Kidney glomerular epithelial cell (primary cell): ENCODE measurements around the gene PALLD.
A peak's percentile ranks its signal among the peaks of the same experiment; 100 is the strongest.
"Not testable (repeated sequence)": the region's sequence is repeated elsewhere in the genome, so short reads cannot be mapped to it uniquely, and the experiment has no call there.

Experiments
- DNase-seq: peaks from one replicate; lab custom pipeline; 2025; lab: John Stamatoyannopoulos, UW

PALLD gene

GRCh38 chr4:168708108-168708507 is 211.3 kb downstream of the PALLD start:
- no peak for DNase-seq

- peak; percentile 53 for DNase-seq
Observed at GRCh38 chr4:168710353-168710946, 213.6 kb downstream of the PALLD start.

DNA sequence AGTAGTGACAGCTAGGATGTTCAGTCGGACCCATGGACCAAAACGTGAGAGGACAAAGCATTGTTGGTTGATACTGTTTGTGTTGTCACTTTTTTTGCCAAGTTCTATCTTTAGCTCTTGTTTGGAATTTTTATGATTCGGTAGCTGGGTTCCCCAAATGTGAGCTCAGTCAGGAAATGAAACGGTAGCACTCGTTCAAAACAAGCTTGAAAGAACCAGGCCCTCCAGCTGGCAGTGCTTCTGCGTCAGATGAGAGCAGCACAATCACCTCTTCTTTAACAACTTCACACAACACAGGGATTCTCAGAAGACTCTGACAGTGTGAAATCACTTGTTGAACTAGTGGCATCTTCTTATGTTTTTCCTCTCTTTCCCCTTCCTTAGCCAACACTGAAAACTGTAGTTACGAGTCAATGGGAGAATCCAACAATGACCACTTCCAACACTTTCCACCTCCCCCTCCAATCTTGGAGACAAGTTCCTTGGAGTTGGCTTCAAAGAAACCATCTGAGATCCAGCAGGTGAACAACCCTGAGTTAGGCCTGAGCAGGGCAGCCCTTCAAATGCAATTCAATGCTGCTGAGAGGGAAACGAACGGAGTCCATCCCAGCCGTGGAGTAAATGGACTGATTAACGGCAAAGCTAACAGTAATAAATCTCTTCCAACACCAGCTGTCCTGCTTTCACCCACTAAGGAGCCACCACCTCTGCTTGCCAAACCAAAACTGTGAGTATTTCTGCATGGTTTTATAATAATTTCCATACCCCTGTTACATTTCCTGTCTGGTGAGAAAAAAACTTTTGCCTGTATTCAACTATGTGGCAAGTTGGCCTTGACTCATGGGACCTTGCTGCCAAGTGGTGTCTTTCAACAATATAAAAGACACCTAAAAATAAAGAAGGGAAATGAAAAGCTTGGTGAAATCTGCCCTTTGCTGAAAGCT is 214.6 kb downstream of the PALLD start:
- no peak for DNase-seq

GRCh38 chr4:168712316-168712890 is 215.6 kb downstream of the PALLD start:
- no peak for DNase-seq

DNA sequence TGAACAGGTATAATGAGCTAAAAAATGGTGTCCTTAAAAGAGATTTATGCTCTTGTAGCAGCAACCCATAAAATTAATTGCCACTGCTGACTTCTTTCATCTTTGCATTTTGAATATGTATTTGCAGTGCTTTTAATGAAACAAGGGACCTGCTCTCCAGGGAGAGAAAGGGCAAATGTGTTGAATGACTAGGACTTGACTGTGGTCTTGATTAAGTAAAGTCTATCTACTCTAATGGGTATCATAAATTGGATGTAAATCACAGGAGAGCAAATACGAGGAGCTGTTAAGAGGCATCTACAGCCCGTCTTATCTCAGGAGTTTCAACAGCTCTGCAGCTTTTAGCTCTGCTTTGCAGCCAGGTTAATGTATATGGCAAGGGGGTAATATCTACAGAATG is 216.4 kb downstream of the PALLD start:
- DNase-seq = no peak

- no peak for DNase-seq
Observed at GRCh38 chr4:168715896-168716295, 219.0 kb downstream of the PALLD start.

DNA sequence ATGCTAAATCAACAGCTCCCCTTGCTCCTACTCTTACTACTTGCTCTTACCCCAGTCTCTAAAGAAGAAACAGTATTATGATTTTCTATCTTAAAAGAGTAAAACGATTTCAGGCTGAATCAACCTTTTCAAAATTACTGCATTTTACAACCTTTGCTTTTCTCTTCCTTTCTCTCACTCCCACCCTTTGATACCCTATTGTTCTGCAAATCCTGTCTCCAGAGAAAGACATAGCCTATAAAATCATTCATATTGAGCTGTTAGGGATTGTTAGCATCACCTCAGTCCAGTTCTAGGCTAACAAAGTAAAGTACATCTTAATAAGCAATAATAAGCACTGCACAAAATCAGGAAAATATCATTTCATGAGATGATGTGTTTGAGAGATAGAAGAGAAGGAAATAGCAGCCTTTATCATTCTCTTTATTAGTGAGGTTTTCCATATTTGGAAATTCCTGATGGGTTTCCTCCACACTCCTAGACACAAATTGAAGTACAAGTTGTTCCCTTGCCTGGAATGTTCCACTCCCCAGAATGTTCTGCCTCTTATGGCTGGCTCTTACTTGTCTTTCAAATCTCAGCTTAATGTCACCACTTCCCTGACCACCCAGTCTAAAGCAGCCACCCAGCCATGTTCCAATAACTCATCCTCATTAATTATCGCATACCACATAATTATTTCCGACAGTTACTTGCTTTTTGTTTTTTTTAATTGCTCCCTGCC is 219.7 kb downstream of the PALLD start:
- DNase-seq = no peak

- DNase-seq = peak; percentile 80
Observed at GRCh38 chr4:168717847-168718246, 221.0 kb downstream of the PALLD start.

DNA sequence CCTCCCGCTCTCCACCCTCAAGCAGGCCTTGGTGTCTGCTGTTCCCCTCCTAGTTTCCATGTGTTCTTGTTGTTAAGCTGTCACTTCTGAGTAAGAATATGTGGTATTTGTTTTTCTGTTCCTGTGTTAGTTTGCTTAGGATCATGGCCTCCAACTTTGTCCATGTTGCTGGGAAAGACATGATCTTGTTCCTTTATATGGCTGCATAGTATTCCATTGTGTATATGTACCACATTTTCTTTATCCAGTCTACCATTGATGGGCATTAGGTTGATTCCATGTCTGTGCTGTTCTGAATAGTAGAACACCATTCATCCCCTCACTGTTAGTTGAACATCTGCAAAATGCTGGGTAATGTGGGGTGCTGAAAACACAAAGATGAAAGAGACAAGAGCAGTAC is 222.9 kb downstream of the PALLD start:
- no peak for DNase-seq

DNA sequence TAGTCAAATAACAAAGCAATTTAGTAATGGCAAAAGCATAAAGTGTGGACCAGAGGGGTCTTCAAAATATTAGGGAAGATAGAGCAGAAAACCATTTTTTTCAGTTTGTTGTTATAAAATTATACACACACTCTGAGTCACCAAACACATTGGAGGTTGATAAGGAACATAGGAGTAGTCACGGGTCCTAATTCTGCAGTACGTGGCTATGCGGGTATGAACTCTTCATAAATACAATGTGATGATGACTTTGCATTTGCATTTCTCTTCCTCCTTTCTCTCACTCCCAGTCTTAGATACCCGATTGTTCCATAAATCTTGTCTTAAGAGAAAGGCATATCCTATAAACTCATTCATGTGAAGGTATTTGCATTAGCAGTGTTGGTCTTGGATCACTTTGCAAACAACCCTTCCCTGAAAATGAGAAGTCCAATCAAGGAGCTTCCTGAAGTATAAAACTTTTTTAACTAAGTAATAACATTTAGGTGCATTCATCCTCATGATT is 223.6 kb downstream of the PALLD start:
- no peak for DNase-seq

- DNase-seq = no peak
Observed at GRCh38 chr4:168722391-168722790, 225.5 kb downstream of the PALLD start.

- peak; percentile 22 for DNase-seq
Observed at GRCh38 chr4:168723020-168723419, 226.2 kb downstream of the PALLD start.

DNA sequence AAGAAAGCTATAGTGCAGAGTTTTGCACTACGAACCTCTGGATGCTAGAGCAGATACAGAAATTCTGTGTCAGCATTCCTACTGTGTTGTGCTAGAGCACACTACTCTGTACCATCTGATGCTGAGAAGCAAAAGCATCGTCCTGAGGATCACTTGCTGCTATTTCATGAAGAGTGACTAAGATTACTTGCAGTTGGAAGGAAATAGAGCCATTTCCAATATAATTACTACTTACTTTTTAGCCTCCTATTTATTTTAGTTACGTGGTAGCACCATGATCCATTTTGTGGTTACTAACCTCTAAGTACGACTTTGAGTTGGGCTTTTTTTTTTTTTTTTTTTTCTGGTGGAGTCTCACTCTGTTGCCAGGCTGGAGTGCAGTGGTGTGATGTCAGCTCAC is 226.7 kb downstream of the PALLD start:
- DNase-seq = no peak

GRCh38 chr4:168724243-168724642 is 227.4 kb downstream of the PALLD start:
- no peak for DNase-seq

- no peak for DNase-seq
Observed at GRCh38 chr4:168724686-168725411, 228.0 kb downstream of the PALLD start.

DNA sequence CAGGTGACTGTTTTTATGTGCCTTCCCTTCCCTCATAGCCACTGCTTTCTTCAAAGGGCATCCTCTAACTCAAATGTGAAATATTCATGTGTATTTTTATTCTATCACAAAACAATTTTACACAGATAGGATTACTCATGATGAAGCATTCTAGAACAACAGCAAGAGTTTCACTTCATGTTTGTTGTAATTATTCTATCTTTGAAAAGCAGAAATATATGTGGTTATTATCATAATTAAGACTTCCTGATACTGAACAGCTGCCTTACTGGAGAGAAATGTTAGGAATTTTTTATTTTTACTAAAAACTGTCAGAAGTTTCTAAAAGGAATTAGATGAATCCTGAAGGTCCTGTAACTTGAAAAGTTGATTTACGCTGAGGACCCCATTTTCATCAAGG is 229.1 kb downstream of the PALLD start:
- DNase-seq = no peak

DNA sequence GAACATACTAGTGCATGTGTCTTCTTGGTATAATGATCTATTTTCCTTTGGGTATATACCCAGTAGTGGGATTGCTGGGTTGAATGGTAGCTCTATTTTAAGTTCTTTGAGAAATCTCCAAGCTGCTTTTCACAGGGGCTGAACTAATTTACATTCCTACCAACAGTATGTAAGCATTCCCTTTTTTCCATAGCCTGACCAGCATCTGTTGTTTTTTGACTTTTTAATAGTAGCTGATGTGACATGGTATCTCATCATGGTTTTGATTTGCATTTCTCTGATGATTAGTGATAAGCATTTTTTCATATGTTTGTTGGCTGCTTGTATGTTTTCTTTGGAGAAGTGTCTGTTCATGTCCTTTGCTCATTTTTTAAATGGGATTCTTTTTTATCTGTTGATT is 230.3 kb downstream of the PALLD start:
- not testable (repeated sequence) for DNase-seq

DNA sequence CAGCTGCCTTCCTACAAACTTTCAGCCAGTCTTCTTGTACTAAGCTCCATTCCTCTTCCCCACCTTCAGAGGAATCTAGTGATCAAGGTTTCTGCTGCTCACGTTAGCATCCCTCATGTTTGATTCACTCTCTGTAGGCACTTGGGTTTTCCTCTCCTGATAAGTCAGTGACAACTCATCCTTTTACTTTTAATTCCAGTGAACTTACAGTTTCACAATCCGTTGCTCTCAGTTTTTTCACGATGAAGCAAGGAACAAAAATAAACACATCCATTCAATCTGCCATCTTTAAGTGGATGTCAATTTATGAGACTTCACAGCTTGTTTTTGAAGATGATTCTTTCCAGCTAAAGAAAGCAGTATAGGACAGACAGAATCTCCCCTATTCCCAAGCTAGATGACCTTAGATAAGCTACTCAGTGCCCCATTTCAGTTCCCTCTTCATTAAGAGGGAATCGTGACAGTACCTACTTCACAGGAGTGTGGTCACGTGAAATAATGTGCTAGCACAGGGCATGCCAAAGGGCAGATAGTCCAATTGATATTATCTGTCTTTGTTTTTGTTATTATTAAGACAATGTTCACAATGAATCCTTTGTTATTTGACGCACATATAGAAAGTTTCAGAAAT is 234.3 kb downstream of the PALLD start:
- peak; percentile 79 for DNase-seq

DNA sequence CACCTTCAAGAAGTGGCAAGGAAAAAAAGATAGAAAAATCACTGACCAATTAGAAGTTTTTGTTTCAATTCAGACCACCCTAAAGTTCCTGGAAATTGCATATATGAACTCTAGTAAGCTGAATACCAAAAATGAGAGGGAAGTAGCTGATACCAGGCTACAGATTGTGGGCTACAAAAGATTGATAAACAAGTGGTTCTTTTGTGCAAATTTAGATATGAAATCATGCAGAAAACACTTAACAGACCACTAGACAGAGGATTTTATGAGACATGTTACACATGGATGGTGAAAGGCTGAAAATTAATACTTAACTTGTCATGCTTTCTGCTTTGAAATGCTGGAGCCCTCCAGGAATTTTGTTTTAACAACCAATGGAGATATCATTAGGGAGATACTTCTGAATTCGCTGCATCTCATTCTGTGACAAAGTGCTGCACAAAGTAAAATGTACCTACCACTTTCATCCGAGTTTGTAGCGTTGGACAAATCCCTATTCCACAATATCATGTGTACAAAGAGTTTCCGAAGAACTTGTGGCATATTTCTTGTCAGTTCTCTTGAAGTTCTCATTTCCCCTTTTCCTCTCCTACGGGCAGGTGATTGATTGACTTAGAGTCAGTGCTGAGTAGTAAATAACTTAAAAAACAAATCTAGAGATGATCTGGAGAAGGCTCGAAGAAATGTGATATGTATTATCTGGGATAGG is 235.0 kb downstream of the PALLD start:
- DNase-seq = peak; percentile 96

DNA sequence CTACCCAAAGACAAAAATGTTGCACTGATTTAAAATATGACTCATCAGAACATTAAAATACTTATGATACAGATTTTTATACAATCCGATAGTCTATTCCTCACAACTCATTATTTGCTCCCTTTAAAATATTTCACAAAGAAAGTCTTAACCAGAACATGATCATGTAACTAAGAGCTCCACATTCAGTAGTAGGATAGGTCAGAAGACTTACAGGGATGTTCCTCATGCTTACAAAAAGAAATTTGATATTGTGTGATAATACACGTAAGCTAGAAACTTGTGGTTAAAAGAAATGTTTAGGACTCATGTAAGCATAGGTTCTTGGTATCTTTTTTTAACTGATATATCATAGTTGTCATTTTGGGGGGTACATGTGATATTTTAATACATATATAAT is 235.9 kb downstream of the PALLD start:
- DNase-seq = no peak
